HepG2 (cell line): Measurements from ENCODE around the gene NEURL2. TPM values are rescaled to one million over a fixed set of nuclear protein-coding genes. Genes with fewer than 3 reads are reported as not detected.
A peak's percentile ranks its signal among the peaks of the same experiment; 100 is the strongest.

Experiments
- BCL6 ChIP-seq: IDR thresholded peaks from 2 replicates; pipeline ENCODE4 v1.6.1; 2016; ENCODE audit warnings: missing genetic modification reagents, missing compliant biosample characterization
- ESRRA ChIP-seq: sonication (generic); formaldehyde crosslinking; IDR thresholded peaks from 2 replicates; pipeline ENCODE4 v1.5.1; 2020; ENCODE audit warnings: mild to moderate bottlenecking, low read depth, missing genetic modification reagents
- GZF1 ChIP-seq: sonication (generic); formaldehyde crosslinking; IDR thresholded peaks from 2 replicates; pipeline ENCODE4 v1.5.1; 2020; ENCODE audit warnings: mild to moderate bottlenecking, missing genetic modification reagents
- HDAC2 ChIP-seq: sonication (generic); formaldehyde crosslinking; IDR thresholded peaks from 2 replicates; pipeline ENCODE4 v1.4.0; 2020; ENCODE audit warnings: missing genetic modification reagents
- HNF4G ChIP-seq, 2 experiments: sonication (generic) in 1 of 2; formaldehyde crosslinking in 1 of 2; IDR thresholded peaks; 2 replicates each; pipeline versions ENCODE4 v1.4.0 to v1.6.1; 2011 to 2020; ENCODE audit warnings: borderline replicate concordance in 2 of 2, low read depth in 2 of 2, mild to moderate bottlenecking in 2 of 2, low read length in 1 of 2, missing genetic modification reagents in 1 of 2, moderate library complexity in 1 of 2
- HOXD1 ChIP-seq: sonication (generic); formaldehyde crosslinking; IDR thresholded peaks from 2 replicates; pipeline ENCODE4 v1.5.0; 2020; ENCODE audit warnings: missing genetic modification reagents
- KAT8 ChIP-seq: IDR thresholded peaks from 2 replicates; pipeline ENCODE4 v1.6.1; 2016; ENCODE audit warnings: missing genetic modification reagents, missing compliant biosample characterization
- NR2F2 ChIP-seq: IDR thresholded peaks from 2 replicates; pipeline ENCODE4 v1.6.1; 2012; ENCODE audit warnings: low read depth, inconsistent platforms, borderline replicate concordance
- RNF2 ChIP-seq: fragments of 450-650 bp; conservative IDR thresholded peaks from 2 replicates; pipeline ENCODE4 v1.6.1; 2016; ENCODE audit warnings: low read depth
- RXRA ChIP-seq: sonication (generic); formaldehyde crosslinking; IDR thresholded peaks from 2 replicates; pipeline ENCODE4 v1.5.1; 2020; ENCODE audit warnings: missing genetic modification reagents
- SNAPC2 ChIP-seq: sonication (generic); formaldehyde crosslinking; IDR thresholded peaks from 2 replicates; pipeline ENCODE4 v1.8.1; 2022; ENCODE audit warnings: mild to moderate bottlenecking, missing genetic modification reagents
- TCF7 ChIP-seq: sonication (generic); IDR thresholded peaks from 2 replicates; pipeline ENCODE4 v1.6.1; 2016; ENCODE audit warnings: antibody characterized with exemption, low read depth
- YEATS2 ChIP-seq: sonication (generic); formaldehyde crosslinking; IDR thresholded peaks from 2 replicates; pipeline ENCODE4 v1.4.0; 2020; ENCODE audit warnings: missing genetic modification reagents, borderline replicate concordance
- ZBTB1 ChIP-seq: sonication (generic); formaldehyde crosslinking; IDR thresholded peaks from 2 replicates; pipeline ENCODE4 v1.4.0; 2020; ENCODE audit warnings: missing genetic modification reagents, borderline replicate concordance
- ZNF24 ChIP-seq: fragments of 450-650 bp; IDR thresholded peaks from 2 replicates; pipeline ENCODE4 v1.6.1; 2017; ENCODE audit warnings: antibody characterized with exemption, mild to moderate bottlenecking
- ZNF550 ChIP-seq: sonication (generic); formaldehyde crosslinking; IDR thresholded peaks from 2 replicates; pipeline ENCODE4 v1.4.0; 2020; ENCODE audit warnings: mild to moderate bottlenecking, missing genetic modification reagents, borderline replicate concordance
- ZNF558 ChIP-seq: sonication (generic); formaldehyde crosslinking; IDR thresholded peaks from 2 replicates; pipeline ENCODE4 v1.9.0; 2022; ENCODE audit warnings: mild to moderate bottlenecking, missing genetic modification reagents, borderline replicate concordance
- ZNF770 ChIP-seq: sonication (generic); formaldehyde crosslinking; IDR thresholded peaks from 2 replicates; pipeline ENCODE4 v1.5.0; 2020; ENCODE audit warnings: mild to moderate bottlenecking, missing genetic modification reagents
- polyA plus RNA-seq, 8 experiments: library from polyadenylated mRNA; depleted of rRNA in 3 of 8; stranded (reverse) in 7 of 8; unstranded in 1 of 8; fragments of >200 nt; fragmentation: Illumina TruSeq in 4 of 8; extraction: Trizol in 4 of 8; gene quantifications; 2 replicates each; pipeline versions ENCODE4 v1.2.1 to v1.2.3, GENCODE V29; 2011 to 2016; ENCODE audit warnings: low read depth in 4 of 8, missing spikeins in 1 of 8, mixed read lengths in 1 of 8; ENCODE audit not compliant: insufficient read depth in 1 of 8
- total RNA-seq, 5 experiments: library from RNA; depleted of rRNA; stranded (reverse); fragments of >200 nt; fragmentation: Illumina TruSeq; extraction: Trizol; gene quantifications; 2 replicates each; pipeline ENCODE4 v1.2.3, GENCODE V29; 2016; ENCODE audit warnings: low read depth in 1 of 5
- TF ChIP-seq, protein P1 (sequence below): sonication (generic); formaldehyde crosslinking; IDR thresholded peaks from 2 replicates; pipeline ENCODE4 v1.4.0; 2020; ENCODE audit warnings: missing genetic modification reagents, mild to moderate bottlenecking, borderline replicate concordance
- TF ChIP-seq, protein P2 (sequence below): IDR thresholded peaks from 2 replicates; pipeline ENCODE4 v1.6.1; 2018; ENCODE audit warnings: missing genetic modification reagents

The NEURL2 gene
- total and polyA plus RNA-seq, 2 of the 13 experiments (the other 11 are each of a cell fraction or from before 2014, with no cell fraction given): 7.2 to 9.7 TPM

DNA sequence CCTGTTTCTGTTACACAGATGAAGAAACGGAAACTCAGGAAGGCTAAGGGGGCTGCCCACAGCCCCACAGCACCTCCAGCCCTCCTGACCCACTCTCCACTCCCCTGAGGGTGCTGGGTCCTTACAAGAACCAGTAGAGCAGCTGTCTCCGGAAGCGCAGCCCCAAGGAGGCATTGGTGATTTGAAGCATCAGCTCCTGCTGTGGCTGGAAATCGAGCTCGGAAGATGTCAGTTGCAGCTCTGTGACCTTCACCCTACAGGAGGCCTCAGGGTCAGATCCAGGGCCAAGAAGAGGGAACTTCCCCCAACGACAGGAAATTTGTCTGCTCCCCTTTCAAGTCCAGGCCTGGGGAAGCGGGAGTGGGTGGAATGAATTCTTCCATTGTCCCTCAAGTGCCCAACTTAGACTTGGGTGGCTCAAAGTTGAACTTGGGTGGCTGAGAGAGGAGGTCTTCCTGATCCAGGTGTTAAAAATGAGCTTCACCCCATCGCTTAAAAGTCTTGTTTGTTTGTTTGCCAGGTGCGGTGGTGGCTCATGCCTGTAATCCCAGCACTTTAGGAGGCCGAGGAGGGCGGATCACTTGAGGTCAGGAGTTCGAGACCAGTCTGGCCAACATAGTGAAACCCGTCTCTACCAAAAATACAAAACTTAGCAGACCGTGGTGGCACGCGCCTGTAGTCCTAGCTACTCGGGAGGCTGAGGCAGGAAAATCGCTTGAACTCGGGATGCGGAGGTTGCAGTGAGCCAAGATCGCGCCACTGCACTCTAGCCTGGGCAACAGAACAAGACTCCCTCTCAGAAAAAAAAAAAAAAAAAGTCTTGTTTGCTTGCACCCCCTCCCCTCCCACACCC is 19.0 kb upstream of the NEURL2 start (continued):
- TF ChIP-seq, protein P1, sequence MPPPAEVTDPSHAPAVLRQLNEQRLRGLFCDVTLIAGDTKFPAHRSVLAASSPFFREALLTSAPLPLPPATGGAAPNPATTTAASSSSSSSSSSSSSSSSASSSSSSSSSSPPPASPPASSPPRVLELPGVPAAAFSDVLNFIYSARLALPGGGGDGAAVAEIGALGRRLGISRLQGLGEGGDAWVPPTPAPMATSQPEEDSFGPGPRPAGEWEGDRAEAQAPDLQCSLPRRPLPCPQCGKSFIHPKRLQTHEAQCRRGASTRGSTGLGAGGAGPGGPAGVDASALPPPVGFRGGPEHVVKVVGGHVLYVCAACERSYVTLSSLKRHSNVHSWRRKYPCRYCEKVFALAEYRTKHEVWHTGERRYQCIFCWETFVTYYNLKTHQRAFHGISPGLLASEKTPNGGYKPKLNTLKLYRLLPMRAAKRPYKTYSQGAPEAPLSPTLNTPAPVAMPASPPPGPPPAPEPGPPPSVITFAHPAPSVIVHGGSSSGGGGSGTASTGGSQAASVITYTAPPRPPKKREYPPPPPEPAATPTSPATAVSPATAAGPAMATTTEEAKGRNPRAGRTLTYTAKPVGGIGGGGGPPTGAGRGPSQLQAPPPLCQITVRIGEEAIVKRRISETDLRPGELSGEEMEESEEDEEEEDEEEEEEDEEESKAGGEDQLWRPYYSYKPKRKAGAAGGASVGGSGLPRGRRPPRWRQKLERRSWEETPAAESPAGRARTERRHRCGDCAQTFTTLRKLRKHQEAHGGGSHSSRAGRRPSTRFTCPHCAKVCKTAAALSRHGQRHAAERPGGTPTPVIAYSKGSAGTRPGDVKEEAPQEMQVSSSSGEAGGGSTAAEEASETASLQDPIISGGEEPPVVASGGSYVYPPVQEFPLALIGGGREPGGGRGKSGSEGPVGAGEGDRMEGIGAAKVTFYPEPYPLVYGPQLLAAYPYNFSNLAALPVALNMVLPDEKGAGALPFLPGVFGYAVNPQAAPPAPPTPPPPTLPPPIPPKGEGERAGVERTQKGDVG (CRISPR knock-in tag): no peak
- TF ChIP-seq, protein P2, sequence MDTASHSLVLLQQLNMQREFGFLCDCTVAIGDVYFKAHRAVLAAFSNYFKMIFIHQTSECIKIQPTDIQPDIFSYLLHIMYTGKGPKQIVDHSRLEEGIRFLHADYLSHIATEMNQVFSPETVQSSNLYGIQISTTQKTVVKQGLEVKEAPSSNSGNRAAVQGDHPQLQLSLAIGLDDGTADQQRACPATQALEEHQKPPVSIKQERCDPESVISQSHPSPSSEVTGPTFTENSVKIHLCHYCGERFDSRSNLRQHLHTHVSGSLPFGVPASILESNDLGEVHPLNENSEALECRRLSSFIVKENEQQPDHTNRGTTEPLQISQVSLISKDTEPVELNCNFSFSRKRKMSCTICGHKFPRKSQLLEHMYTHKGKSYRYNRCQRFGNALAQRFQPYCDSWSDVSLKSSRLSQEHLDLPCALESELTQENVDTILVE (CRISPR knock-in tag): 0 out of 2 replicates have a peak, but pooled peaks have one; percentile 12
- TF ChIP-seq SNAPC2 (CRISPR knock-in tag) (peak; percentile 75; the same call in 1 of the 2 replicates), GZF1 (CRISPR knock-in tag) (peak; percentile 69; the same call in 1 of the 2 replicates), HDAC2 (CRISPR knock-in tag) (peak; percentile 61), BCL6 (CRISPR knock-in tag) (peak; percentile 61), YEATS2 (CRISPR knock-in tag) (0 out of 2 replicates have a peak, but pooled peaks have one; percentile 7), ZBTB1 (CRISPR knock-in tag) (no peak), ZNF558 (no peak), RXRA (CRISPR knock-in tag) (peak; percentile 95), RNF2 (0 out of 2 replicates have a peak, but pooled peaks have one; percentile 17), KAT8 (CRISPR knock-in tag) (peak; percentile 22; the same call in 1 of the 2 replicates), HOXD1 (0 out of 2 replicates have a peak, but pooled peaks have one; percentile 51), ZNF550 (CRISPR knock-in tag) (0 out of 2 replicates have a peak, but pooled peaks have one; percentile 83), ZNF770 (CRISPR knock-in tag) (no peak), HNF4G (IDR thresholded peaks at IDR 0.05; ENCODE audit: borderline replicate concordance, low read depth, low read length) (0 out of 2 replicates have a peak, but pooled peaks have one; percentile 22), HNF4G (CRISPR knock-in tag; IDR thresholded peaks at IDR 0.05; ENCODE audit: borderline replicate concordance, low read depth) (peak; percentile 21; the same call in 1 of the 2 replicates), TCF7 (peak; percentile 56; the same call in 1 of the 2 replicates), NR2F2 (peak; percentile 85), ESRRA (CRISPR knock-in tag) (peak; percentile 87), ZNF24 (no peak)
